CD4-positive, alpha-beta T cell treated with Interleukin-15 for 1 hour (primary cell): ENCODE results near the gene ANXA8L1.
"Not testable (repeated sequence)": the region's sequence is repeated elsewhere in the genome, so short reads cannot be mapped to it uniquely, and the experiment has no call there.

ENCODE experiments used
- DNase-seq: peaks from one replicate; pipeline ENCODE4 v3.0.0-alpha.2; 2020

ANXA8L1 gene

GRCh38 chr10:46375406-46375805 lies at the start of gene ANXA8L1:
Gene ANXA8L1, plus strand, starts transcription at chr10:46375776. Its CDS starts 76 bp downstream, at chr10:46375852.
- not testable (repeated sequence) for DNase-seq

DNA sequence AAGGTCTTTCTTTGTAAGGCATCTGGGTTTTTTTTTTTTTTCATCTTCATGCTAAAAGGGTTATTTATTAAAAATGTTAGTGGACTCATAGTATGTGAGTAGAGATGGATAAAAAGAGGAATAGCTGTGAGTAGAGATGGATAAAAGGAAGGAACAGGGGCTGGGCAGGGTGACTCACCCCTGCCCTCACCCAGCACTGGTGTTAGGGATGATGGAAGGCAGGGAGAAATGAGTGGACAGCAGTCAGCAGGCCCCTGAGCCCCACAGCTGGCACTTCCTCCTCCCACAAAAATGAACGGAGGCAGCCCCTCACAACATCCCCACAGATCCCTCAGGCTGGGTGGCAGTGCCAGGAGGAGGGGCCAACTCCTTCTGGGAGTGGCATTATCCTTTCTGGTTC lies 49.5 kb upstream of the ANXA8L1 start:
- DNase-seq, result no peak

GRCh38 chr10:46326971-46327370 lies 48.6 kb upstream of the ANXA8L1 start:
- DNase-seq, result no peak

DNA sequence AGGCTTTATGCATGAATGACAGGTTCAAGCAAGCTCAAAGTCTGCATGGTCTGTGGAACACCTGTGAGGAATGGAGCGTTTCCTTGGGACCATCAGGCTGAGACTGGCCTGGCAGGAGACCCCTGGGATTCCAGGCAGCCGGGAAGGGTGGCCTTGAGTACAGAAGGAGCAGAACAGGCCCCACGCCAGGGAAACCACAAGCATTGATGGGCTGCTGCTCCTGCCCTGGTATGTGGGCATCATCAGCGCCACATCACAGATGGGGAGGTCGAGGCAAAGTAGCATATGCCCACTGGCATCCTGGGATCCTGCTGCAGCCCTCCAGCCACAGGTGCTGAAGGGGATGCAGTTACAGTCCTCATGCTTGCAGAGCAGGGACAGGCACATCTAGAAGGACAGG lies 47.9 kb upstream of the ANXA8L1 start:
- no peak for DNase-seq

- no peak for DNase-seq
Observed at GRCh38 chr10:46328853-46329689, 46.5 kb upstream of the ANXA8L1 start.

GRCh38 chr10:46329690-46330016 lies 45.9 kb upstream of the ANXA8L1 start:
- DNase-seq, result no peak

- no peak for DNase-seq
Observed at GRCh38 chr10:46330894-46331293, 44.7 kb upstream of the ANXA8L1 start.

GRCh38 chr10:46365484-46365883 lies 10.1 kb upstream of the ANXA8L1 start:
- DNase-seq, result not testable (repeated sequence)

DNA sequence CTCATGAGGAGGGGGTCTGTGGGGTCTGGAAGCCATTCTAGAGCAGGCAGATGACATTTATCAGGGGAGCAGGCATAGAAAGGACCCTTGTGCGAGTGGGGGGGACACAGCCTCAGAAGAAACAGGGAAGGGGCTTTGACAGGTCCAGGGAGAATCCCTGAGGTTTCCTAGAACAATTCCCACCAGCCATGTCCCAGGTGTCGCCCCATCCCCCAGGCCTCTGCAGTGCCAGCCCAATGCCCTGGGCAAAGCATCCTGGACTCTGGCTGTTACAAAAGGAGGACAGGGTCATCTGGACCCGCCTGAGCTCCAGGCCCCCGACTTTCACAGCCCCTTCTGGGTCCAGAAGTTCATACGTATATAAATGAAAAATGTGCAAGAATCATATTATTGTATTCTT lies 8.4 kb upstream of the ANXA8L1 start:
- not testable (repeated sequence) for DNase-seq

DNA sequence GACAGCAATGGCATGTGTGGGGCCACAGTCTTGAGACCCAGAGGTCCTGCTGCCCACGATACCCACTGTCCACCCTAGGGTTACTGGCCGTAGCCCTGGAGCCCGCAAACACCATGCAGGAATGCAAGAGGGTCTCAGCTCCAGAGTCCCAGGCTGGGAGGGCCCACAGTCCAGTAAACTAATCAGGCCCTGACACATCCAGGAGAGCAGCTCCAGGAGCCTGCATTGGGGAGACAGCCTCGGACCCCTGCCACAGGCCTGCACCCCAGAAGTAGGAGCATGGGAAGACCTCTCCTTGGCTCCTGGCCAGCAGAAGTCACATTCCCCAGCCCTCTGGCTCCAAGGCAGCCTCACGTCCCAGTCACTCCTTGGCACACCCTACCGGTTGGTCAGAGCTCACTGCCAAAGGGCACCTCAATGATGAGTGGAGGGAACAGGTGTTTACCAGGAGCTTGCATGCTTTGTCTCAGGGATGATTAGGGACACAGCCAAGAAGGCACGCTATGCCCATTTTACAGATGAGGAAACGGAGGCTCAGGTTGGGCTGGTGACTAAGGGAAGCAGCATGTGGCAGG lies 7.8 kb upstream of the ANXA8L1 start:
- not testable (repeated sequence) for DNase-seq

- DNase-seq, result not testable (repeated sequence)
Observed at GRCh38 chr10:46368956-46369355, 6.6 kb upstream of the ANXA8L1 start.

- DNase-seq, result not testable (repeated sequence)
Observed at GRCh38 chr10:46374410-46374809, 1.2 kb upstream of the ANXA8L1 start.

GRCh38 chr10:46377022-46377421 lies 1.4 kb downstream of the ANXA8L1 start:
- not testable (repeated sequence) for DNase-seq

GRCh38 chr10:46377651-46378050 lies 2.1 kb downstream of the ANXA8L1 start:
- DNase-seq, result not testable (repeated sequence)

DNA sequence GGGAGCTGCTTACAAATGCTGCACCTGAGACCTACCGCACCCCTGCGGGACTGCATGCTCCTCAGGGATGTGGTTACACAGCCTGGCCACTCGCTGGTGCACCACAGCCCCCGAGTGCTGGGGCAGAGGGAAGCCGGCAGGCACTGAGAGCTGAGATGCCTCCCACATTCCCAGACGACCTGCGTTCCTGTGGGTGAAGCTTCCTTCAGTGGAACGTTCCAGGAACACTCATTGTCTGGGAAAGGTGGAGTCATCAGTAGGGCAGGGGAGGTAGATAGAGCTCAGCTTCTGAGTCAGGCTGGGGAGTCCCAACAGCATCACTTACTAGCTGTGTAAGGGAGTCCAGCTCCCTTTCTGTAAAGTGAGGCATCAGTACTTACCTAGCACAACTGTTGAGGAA lies 2.5 kb downstream of the ANXA8L1 start:
- not testable (repeated sequence) for DNase-seq

DNA sequence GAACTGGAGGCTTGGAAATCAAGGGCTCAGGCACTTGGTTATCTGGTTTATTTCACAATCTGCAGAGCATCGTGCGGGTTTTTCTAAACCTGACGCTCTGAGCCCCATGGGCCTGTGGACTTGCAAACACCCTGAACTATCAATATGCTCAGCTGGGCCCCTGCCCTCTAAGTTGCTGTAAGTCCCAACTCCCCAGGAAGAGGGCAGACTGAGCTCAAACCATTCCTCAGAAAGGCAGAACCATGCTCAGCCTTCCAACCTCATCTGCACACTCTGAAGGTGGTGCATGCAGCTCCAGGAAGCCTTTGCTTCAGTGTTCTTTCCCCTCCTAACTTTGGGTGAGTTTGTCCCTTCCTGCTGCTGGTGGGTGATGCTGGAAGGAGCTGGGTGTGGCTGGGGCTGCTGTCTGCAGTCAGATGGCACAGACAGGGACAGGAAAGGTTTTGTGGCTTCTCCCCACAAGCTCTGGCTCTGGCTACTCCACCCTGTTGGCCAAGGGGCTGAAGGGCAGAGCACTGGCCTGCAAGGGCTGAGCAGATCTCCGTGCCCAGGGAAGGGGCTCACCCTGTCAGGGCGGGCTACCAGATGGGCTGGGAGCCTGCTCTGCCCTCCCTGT lies 3.8 kb downstream of the ANXA8L1 start:
- not testable (repeated sequence) for DNase-seq

DNA sequence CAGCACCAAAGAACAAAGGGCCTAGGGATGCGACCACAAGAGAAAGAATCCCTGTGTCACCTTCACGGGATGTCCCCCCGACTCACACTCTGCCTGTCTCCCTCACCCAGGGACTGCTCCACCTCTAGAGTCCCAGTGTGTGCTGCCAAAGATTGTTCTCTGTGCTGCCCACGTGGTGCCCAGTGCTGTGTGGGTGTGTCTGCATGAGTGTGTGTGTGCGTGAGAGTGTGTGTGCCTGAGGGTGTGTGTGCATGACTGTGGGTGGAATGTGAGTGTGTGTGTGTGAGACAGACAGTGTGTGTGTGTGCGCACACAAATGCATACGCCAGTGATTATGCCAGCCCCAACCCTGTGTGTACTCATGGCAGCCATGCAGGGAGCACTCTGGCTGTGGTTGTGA lies 10.3 kb downstream of the ANXA8L1 start:
- DNase-seq, result not testable (repeated sequence)

DNA sequence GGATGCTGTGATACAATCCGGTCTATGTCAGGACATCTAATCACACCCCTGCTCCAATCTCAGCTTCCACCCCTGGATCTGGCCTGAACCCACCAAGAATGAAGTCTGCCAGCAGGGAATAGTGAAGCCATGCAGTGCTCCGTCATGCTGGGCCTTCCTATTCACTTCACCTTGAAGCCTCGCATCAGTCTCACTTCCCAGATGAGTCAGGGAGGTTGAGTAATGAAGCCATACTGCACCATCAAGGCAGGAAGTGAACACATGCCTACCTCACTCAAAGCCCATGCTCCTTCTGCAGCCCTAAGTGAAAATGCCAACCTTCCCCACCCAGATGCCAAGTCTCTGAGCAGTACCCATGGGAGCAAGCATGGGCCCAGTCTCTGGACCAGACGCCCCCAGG lies 11.1 kb downstream of the ANXA8L1 start:
- DNase-seq, result not testable (repeated sequence)

DNA sequence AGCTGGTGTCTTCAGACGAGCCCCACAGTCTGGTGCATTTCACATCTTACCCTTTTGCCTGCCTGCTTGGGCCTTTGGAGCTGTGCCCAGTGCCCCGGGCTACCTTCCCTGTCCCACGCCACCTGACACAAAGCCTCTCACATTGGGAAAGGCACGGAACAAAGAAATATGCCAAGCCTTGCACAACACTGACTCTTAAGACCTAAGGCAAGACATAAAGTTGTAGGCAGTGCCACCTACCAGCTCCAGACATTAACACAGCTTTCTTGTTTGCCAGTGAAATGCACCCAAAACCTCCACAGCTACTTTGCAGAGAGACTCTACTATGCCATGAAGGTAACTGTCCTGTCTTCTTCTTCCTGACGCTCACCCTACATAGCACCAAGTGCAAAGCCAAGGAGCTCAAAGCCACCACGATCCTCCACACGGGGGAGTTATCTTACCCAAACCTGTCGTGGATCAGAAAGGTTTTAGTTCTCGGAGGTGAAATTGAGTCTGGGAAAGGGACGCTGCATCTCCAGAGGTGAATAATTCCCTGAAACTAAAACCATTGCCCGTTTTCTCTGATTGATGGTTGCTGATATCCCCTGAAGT lies 11.8 kb downstream of the ANXA8L1 start:
- DNase-seq, result not testable (repeated sequence)

DNA sequence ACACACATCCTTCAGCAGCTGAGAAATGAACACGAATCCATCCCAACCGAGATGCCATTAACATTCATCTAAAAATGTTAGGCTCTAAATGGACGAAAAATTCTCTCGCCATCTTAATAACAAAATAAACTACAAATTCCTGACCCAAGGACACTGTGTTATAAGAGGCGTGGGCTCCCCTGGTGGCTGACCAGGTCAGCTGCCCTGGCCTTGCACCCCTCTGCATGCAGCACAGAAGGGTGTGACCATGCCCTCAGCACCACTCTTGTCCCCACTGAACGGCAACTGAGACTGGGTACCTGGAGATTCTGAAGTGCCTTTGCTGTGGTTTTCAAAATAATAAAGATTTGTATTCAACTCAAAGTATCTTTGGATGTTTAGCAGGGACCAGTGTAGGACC lies 15.8 kb downstream of the ANXA8L1 start:
- DNase-seq, result not testable (repeated sequence)

GRCh38 chr10:46396441-46397279 lies 21.1 kb downstream of the ANXA8L1 start:
- not testable (repeated sequence) for DNase-seq

DNA sequence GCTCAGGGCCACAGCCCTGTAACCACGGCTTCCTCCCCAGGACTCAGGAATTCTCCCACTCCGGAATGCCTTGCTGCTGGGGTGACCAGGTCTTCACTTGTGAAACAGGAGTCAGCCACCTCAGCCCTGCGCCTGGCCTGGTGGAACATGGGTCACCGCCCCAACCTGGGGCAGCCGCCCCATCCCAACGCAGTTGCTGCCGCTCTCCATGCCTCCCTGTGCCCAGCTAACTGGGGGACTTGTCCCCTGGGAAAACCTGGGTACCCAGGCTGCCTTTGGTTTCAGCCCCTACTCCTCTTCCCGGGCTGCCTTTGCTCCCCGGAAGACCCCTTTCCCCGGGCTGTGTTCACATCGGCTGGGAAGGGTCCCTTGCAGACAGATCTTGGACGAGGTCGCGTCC lies 22.2 kb downstream of the ANXA8L1 start:
- not testable (repeated sequence) for DNase-seq
